Measurements from ENCODE around the gene TOE1.

DNA sequence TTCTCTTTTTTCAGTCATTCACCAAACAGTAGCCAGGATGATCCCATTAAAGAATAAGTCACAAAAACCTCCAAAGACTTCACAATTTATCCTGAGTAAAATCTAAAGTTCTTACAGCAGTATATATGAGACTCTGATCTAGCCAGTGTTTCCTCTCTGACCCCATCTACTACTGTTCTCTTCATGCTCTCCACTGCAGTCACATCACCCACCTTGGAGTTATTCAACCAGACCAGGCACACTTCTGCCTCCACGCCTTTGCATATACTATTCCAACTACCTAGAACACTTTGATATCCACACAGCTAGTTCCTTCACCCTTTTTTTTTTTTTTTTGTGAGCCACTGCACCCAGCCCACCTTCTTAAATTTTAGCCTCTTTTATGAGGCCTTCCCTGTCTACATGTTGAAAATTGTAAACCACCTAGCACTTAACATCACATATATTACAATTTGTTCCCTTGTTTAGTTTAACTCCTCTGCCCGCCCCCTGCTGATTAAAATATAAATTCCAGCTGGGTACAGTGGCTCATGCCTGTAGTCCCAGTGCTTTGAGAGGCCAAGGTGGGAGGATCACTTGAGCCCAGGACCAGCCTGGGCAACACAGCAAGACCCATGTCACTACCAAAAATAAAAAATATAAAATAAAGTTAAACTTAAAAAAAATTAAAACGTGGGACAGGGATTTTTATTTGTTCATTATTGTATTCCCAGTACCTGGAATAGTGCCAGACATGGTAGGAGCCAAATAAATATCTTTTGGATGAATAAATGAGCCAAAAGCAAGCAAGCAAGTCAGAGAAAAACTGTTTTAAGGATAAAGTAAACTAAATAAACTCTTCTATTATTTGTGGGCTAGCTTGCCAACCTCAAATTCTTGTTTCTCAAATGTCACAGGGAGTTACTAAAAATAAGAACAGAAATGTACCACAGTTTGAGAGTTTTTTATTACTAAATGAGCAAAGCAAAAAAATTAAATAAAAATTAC, 35.4 kb downstream of the TOE1 start:
- TF ChIP-seq, protein P1, sequence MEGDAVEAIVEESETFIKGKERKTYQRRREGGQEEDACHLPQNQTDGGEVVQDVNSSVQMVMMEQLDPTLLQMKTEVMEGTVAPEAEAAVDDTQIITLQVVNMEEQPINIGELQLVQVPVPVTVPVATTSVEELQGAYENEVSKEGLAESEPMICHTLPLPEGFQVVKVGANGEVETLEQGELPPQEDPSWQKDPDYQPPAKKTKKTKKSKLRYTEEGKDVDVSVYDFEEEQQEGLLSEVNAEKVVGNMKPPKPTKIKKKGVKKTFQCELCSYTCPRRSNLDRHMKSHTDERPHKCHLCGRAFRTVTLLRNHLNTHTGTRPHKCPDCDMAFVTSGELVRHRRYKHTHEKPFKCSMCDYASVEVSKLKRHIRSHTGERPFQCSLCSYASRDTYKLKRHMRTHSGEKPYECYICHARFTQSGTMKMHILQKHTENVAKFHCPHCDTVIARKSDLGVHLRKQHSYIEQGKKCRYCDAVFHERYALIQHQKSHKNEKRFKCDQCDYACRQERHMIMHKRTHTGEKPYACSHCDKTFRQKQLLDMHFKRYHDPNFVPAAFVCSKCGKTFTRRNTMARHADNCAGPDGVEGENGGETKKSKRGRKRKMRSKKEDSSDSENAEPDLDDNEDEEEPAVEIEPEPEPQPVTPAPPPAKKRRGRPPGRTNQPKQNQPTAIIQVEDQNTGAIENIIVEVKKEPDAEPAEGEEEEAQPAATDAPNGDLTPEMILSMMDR (IDR thresholded peaks at IDR 0.05) = no peak
- no peak for TF ChIP-seq POLR2A (IDR thresholded peaks at IDR 0.05)

Data from upper lobe of left lung (tissue), 4 donors.